HL-60 (cell line): ENCODE results near the gene COX7A2.

Source experiments
- DNase-seq, 2 experiments: peaks; one replicate each; pipeline ENCODE4 v3.0.0-alpha.2; 2010 to 2020; ENCODE audit warnings: low read depth in 1 of 2, low spot score in 1 of 2
- H3K27ac ChIP-seq: fragments of 250-450 bp; sonication (Bioruptor Pico); replicated peaks from 2 replicates; pipeline ENCODE4 v1.5.1; 2020; ENCODE audit warnings: mild to moderate bottlenecking, moderate library complexity
- H3K27me3 ChIP-seq: fragments of 250-450 bp; sonication (Bioruptor Pico); 2 replicates; pipeline ENCODE4 v1.5.1; 2021; ENCODE audit warnings: mild to moderate bottlenecking, moderate library complexity; ENCODE audit not compliant: insufficient read depth, poor library complexity, severe bottlenecking
- H3K4me3 ChIP-seq: replicated peaks from 2 replicates; pipeline ENCODE4 v1.5.1; 2011; ENCODE audit warnings: mild to moderate bottlenecking, control low read depth, low read length; ENCODE audit not compliant: insufficient read depth
- GABPA ChIP-seq: IDR thresholded peaks from 2 replicates; pipeline ENCODE4 v1.6.1; 2012; ENCODE audit warnings: low read depth
- POLR2AphosphoS5 ChIP-seq: IDR thresholded peaks from 2 replicates; pipeline ENCODE4 v1.6.1; 2012; ENCODE audit warnings: low read depth
- REST ChIP-seq: IDR thresholded peaks from 2 replicates; pipeline ENCODE4 v1.6.1; 2012; ENCODE audit warnings: low read depth; ENCODE audit not compliant: insufficient replicate concordance
- SPI1 ChIP-seq: IDR thresholded peaks from 2 replicates; pipeline ENCODE4 v1.6.1; 2012; ENCODE audit warnings: low read depth, mild to moderate bottlenecking, borderline replicate concordance
- TF ChIP-seq, protein P1 (sequence below): IDR thresholded peaks from one replicate; pipeline ENCODE4 v1.5.1; 2011; ENCODE audit warnings: low read length, control low read depth, inconsistent platforms; ENCODE audit not compliant: insufficient read depth

Gene COX7A2

GRCh38 chr6:75201021-75201420 is 42.6 kb downstream of the COX7A2 start:
- no peak for TF ChIP-seq REST
- TF ChIP-seq, protein P1, sequence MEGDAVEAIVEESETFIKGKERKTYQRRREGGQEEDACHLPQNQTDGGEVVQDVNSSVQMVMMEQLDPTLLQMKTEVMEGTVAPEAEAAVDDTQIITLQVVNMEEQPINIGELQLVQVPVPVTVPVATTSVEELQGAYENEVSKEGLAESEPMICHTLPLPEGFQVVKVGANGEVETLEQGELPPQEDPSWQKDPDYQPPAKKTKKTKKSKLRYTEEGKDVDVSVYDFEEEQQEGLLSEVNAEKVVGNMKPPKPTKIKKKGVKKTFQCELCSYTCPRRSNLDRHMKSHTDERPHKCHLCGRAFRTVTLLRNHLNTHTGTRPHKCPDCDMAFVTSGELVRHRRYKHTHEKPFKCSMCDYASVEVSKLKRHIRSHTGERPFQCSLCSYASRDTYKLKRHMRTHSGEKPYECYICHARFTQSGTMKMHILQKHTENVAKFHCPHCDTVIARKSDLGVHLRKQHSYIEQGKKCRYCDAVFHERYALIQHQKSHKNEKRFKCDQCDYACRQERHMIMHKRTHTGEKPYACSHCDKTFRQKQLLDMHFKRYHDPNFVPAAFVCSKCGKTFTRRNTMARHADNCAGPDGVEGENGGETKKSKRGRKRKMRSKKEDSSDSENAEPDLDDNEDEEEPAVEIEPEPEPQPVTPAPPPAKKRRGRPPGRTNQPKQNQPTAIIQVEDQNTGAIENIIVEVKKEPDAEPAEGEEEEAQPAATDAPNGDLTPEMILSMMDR, result no peak
- TF ChIP-seq SPI1, result no peak
- no peak for TF ChIP-seq POLR2AphosphoS5
- no peak for TF ChIP-seq GABPA
- no peak for DNase-seq
- H3K4me3 ChIP-seq, result no peak overlapping the region
- H3K27ac ChIP-seq, result no peak overlapping the region
- H3K27me3 ChIP-seq, result peaks cover 45% of the 10 kb centered on the region

- H3K27ac ChIP-seq, result no peak overlapping the region
- TF ChIP-seq SPI1 (no peak), REST (no peak), POLR2AphosphoS5 (no peak), GABPA (no peak)
- TF ChIP-seq, protein P1, result no peak
- DNase-seq, result no peak
- peaks cover 34% of the 10 kb centered on the region for H3K27me3 ChIP-seq
- H3K4me3 ChIP-seq, result no peak overlapping the region
Measured at GRCh38 chr6:75199889-75200288, 43.7 kb downstream of the COX7A2 start.

DNA sequence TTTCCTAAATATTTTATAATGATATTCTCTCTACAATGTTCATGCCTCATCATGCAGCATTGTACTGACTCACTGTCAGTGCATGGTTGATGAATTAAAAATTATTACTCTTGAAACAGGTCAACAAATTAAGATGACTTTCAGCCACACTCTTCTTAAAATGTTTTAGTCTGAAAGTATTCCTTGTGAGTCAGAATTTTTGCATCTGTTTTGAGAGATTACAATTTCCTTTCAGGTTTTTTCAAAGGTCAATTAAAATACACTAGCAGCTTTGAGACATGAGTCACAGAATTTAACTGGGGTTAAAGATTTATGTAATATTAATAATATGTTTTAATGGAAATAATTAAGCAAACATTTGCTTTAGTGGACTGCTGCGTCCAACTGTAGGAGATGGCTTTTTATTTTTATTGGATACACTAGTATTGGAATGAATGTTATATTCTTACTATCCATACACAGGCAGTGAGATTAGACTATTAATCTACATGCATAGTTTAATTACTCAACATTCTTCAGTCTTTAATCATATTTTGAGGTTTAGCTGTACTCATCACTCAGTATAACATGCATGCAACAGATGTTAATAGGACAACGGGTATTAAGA is 47.4 kb downstream of the COX7A2 start:
- TF ChIP-seq POLR2AphosphoS5 (no peak), GABPA (no peak), SPI1 (no peak), REST (no peak)
- TF ChIP-seq, protein P1, result no peak
- Histone ChIP-seq H3K4me3 (no peak overlapping the region), H3K27me3 (no peaks in the 10 kb centered on the region), H3K27ac (no peak overlapping the region)
- DNase-seq, result no peak
